Thymus (tissue), 11 donors: ENCODE measurements around the gene GLIPR2. TPM values are rescaled to one million over a fixed set of nuclear protein-coding genes. Genes with fewer than 3 reads are reported as not detected.

Experiments used
- DNase-seq, 9 donors: peaks; one replicate each; pipeline ENCODE4 v3.0.0-alpha.2; 2013; ENCODE audit warnings: low spot score in 9 of 9, low read depth in 6 of 9, missing footprints in 1 of 9
- H3K27ac ChIP-seq, 2 donors: one replicate each; pipeline ENCODE4 v1.5.1; 2013; ENCODE audit warnings: control low read depth in 1 of 2, low read depth in 1 of 2, low read length in 1 of 2, mild to moderate bottlenecking in 1 of 2, moderate library complexity in 1 of 2
- H3K27me3 ChIP-seq, 2 donors: one replicate each; pipeline ENCODE4 v1.5.1; 2013; ENCODE audit warnings: low read length in 1 of 2; ENCODE audit not compliant: control insufficient read depth in 2 of 2, insufficient read depth in 1 of 2
- H3K36me3 ChIP-seq, 2 donors: one replicate each; pipeline ENCODE4 v1.5.1; 2013; ENCODE audit warnings: low read length in 1 of 2, mild to moderate bottlenecking in 1 of 2, moderate library complexity in 1 of 2; ENCODE audit not compliant: control insufficient read depth in 2 of 2, insufficient read depth in 2 of 2
- H3K4me1 ChIP-seq, 2 donors: one replicate each; pipeline ENCODE4 v1.5.1; 2013; ENCODE audit warnings: low read length in 2 of 2; ENCODE audit not compliant: control insufficient read depth in 2 of 2, insufficient read depth in 2 of 2
- H3K4me3 ChIP-seq, 2 donors: one replicate each; pipeline ENCODE4 v1.5.1; 2013; ENCODE audit warnings: low read length in 2 of 2, control low read depth in 1 of 2, mild to moderate bottlenecking in 1 of 2
- H3K9me3 ChIP-seq, 2 donors: one replicate each; pipeline ENCODE4 v1.5.1; 2013; ENCODE audit warnings: low read length in 1 of 2, mild to moderate bottlenecking in 1 of 2; ENCODE audit not compliant: control insufficient read depth in 2 of 2, insufficient read depth in 1 of 2
- WGBS: extraction: QIAGEN DNeasy Blood & Tissue Kit; methylation state at CpG from one replicate; pipeline ENCODE4 v1.1.7; 2013; 5-methylcytosine and 5-hydroxymethylcytosine counted together
- polyA plus RNA-seq: library from polyadenylated mRNA; stranded (reverse); fragments of 200-250 nt; gene quantifications from one replicate; pipeline ENCODE4 v1.2.3, GENCODE V29; 2013
- total RNA-seq: library from RNA; stranded (reverse); fragments of 120-200 nt; gene quantifications from one replicate; pipeline ENCODE4 v1.2.4, GENCODE V29; 2013
- donor health status: healthy.

Gene GLIPR2
- total and polyA plus RNA-seq, 2 donors, result 19.8 to 27.0 TPM

GRCh38 chr9:36118201-36118600 lies 18.3 kb upstream of the GLIPR2 start:
- H3K27ac ChIP-seq, result no peak overlapping the region
- DNase-seq, result no peak
- H3K4me3 ChIP-seq, result no peak overlapping the region
- peaks cover 3 to 18% of the 10 kb centered on the region in 2 donors for H3K36me3 ChIP-seq
- no peaks in the 10 kb centered on the region for H3K4me1 ChIP-seq
- 98% methylated on average over 2 of the region's 2 CpGs for WGBS
- no peaks in the 10 kb centered on the region for H3K27me3 ChIP-seq
- no peaks in the 10 kb centered on the region for H3K9me3 ChIP-seq

DNA sequence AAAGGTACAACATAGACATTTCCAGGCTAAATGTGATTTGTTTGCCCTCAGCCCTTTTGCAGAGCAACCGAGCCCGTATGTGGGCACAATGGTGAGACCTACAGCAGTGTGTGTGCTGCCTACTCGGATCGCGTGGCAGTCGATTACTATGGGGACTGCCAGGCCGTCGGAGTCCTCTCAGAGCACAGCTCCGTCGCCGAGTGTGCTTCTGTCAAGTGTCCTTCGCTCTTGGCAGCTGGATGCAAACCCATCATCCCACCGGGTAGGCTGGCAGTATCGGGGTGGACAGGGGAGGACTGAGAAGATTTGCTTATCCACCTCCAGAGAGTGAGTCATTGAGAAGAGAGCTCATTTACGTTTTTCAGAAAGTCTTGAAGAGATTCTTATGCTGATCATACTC lies 17.8 kb upstream of the GLIPR2 start:
- WGBS, result 97% methylated on average over 15 of the region's 15 CpGs
- peaks cover 3 to 18% of the 10 kb centered on the region in 2 donors for H3K36me3 ChIP-seq
- H3K4me1 ChIP-seq, result no peaks in the 10 kb centered on the region
- no peaks in the 10 kb centered on the region for H3K9me3 ChIP-seq
- no peak overlapping the region for H3K4me3 ChIP-seq
- H3K27ac ChIP-seq, result no peak overlapping the region
- no peak for DNase-seq
- no peaks in the 10 kb centered on the region for H3K27me3 ChIP-seq

- Histone ChIP-seq H3K4me3 (no peak overlapping the region), H3K27me3 (no peaks in the 10 kb centered on the region), H3K36me3 (peaks cover 3 to 18% of the 10 kb centered on the region in 2 donors), H3K4me1 (no peaks in the 10 kb centered on the region), H3K9me3 (no peaks in the 10 kb centered on the region), H3K27ac (no peak overlapping the region)
- 97% methylated on average over 7 of the region's 7 CpGs for WGBS
- DNase-seq, result no peak
Measured at GRCh38 chr9:36119476-36119875, 17.1 kb upstream of the GLIPR2 start.

DNA sequence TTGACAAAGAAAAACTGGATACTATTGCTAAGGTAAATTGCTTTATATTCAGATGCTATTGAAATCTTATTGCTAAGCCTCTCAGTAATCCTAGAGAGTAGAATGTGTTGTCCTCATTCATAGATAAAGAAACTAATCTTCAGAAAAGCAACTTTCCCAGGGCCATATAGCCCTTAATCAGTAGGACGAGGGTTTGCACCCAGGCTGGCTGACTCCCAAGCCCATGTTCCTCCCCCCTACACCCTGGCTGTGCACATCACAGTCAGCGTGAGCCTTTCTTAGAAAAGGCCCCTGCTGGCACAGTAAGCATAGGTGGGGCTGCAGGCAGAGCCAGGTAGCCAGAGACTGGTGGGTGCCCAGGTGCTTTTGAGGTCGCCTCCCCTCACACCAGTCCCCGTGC lies 15.8 kb upstream of the GLIPR2 start:
- DNase-seq, result no peak
- peaks cover 3 to 19% of the 10 kb centered on the region in 2 donors for H3K36me3 ChIP-seq
- H3K27ac ChIP-seq, result no peak overlapping the region
- no peaks in the 10 kb centered on the region for H3K4me1 ChIP-seq
- H3K27me3 ChIP-seq, result no peaks in the 10 kb centered on the region
- no peaks in the 10 kb centered on the region for H3K9me3 ChIP-seq
- 97% methylated on average over 4 of the region's 4 CpGs for WGBS
- no peak overlapping the region for H3K4me3 ChIP-seq

DNA sequence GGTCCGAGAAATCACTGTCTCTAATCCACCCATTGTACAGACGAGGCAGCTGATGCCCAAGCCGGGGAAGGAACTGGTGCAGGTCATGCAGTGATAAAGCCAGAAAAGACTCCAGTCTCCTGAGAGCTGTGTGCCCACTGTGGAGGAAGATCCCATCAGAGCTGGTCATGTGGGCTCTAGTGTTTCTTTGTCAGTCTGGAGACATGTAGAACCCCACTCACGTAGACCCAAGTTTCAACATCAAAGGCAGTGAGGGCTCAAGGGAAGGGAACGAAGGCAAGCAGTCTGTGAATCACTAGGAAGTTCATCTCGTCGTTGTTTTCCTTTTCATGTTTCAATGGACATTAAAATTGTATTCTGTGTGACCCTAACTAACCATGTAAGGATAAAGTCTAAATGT lies 14.6 kb upstream of the GLIPR2 start:
- no peaks in the 10 kb centered on the region for H3K9me3 ChIP-seq
- H3K27ac ChIP-seq, result no peak overlapping the region
- no peak for DNase-seq
- H3K36me3 ChIP-seq, result peaks cover 3 to 19% of the 10 kb centered on the region in 2 donors
- no peaks in the 10 kb centered on the region for H3K4me1 ChIP-seq
- no peaks in the 10 kb centered on the region for H3K27me3 ChIP-seq
- 97% methylated on average over 7 of the region's 7 CpGs for WGBS
- no peak overlapping the region for H3K4me3 ChIP-seq

DNA sequence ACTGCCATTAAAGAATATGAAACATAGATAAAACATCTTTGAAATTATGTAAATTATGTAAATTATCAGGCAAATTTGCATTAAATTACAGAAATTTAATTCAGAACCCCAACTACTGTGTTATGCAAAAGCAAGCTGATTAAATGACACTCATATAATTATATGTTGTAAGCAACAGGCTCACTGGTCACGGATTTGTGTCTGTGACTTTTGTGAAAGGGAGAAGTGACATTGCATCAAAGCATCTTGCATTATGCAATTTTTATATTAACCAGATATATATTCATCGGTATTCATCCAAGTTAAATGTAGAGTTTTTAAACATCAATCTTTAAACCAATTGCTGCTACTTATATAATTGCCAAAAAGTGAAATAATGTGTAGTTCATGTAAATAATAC lies 13.0 kb upstream of the GLIPR2 start:
- no peak for DNase-seq
- Histone ChIP-seq H3K27ac (no peak overlapping the region), H3K9me3 (no peaks in the 10 kb centered on the region), H3K4me1 (peaks cover 0 to 2% of the 10 kb centered on the region in 2 donors), H3K27me3 (no peaks in the 10 kb centered on the region), H3K36me3 (peaks cover 3 to 18% of the 10 kb centered on the region in 2 donors), H3K4me3 (no peak overlapping the region)
- WGBS, result 96% methylated on average over 2 of the region's 2 CpGs

DNA sequence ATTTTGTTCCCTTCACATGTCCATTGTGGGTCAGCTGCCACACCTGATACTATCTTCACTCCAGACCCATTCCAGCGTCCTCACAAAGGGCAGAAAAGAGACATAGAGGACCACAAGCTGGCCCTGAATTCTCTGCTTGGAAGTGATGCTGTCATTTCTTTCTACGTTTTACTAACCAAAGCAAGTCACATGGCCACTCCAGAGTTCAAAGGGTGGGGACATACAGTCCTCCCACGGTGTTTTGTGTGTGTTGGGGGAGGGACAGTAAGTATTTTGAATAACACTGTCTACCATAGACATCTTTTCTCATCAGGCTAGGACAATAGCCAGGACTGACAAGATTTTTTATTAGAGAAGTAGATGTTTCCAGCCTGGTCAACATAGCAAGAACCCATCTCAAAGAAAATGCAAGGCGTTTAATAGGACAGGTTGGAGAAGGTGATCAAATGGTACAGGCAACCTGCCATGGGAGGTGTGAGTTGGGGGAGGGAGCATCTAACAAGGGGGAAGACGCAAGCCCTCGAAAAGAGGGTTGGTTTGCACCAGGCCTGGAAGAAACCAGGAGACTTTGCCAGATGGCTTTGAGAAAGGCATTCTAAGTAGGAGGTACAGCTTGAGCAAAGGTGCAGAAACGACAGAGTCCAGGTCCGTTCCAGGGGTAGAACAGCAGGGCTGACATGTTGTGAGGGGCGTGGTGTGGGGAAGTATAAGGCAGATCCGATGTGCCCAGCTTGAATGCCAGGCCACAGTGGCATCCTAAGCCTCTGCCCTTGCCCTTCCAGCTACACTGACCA lies 11.3 kb upstream of the GLIPR2 start:
- no peak overlapping the region for H3K4me3 ChIP-seq
- 92% methylated on average over 10 of the region's 10 CpGs for WGBS
- DNase-seq, result no peak
- H3K4me1 ChIP-seq, result peaks cover 0 to 2% of the 10 kb centered on the region in 2 donors
- H3K9me3 ChIP-seq, result no peaks in the 10 kb centered on the region
- no peaks in the 10 kb centered on the region for H3K27me3 ChIP-seq
- peaks cover 3 to 18% of the 10 kb centered on the region in 2 donors for H3K36me3 ChIP-seq
- H3K27ac ChIP-seq, result no peak overlapping the region

DNA sequence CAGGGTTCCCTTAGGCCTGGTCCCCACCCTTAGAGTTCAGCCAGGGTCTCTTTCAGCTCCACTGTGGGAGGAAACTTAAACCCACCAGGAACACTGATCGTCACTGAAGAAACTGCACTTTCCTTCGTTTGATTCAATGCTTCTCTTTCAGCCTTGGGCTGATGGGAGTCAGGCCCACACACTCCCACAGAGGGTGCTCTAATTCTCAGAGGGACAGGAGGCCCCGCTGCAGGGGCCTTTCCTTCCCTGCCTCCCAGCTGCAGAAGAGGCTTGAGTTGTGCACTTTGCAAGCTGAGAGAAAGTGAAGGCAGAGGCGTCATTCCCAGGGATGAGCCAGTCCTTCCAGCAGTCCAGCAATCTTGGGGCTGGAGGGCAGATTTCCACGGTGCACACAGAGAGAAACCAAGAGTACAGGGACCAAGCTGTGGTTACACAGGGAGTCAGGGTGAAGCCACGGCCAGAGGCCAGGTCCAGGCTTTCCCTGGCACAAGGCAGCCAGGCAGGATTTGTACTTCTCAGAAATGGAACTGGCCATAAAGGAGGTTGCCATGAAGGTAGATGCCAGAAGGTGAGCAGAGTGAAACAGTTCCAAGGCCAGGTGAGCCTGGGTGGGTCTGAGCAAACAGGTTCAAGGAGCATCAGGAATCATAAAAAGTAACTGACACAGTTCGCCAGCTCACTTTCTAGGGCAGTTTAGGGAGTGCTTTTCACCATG lies 10.4 kb upstream of the GLIPR2 start:
- no peak for DNase-seq
- Histone ChIP-seq H3K27me3 (no peaks in the 10 kb centered on the region), H3K4me1 (peaks cover 0 to 2% of the 10 kb centered on the region in 2 donors), H3K36me3 (peaks cover 3 to 15% of the 10 kb centered on the region in 2 donors), H3K9me3 (no peaks in the 10 kb centered on the region), H3K27ac (no peak overlapping the region), H3K4me3 (no peak overlapping the region)
- 73% methylated on average over 7 of the region's 7 CpGs for WGBS

DNA sequence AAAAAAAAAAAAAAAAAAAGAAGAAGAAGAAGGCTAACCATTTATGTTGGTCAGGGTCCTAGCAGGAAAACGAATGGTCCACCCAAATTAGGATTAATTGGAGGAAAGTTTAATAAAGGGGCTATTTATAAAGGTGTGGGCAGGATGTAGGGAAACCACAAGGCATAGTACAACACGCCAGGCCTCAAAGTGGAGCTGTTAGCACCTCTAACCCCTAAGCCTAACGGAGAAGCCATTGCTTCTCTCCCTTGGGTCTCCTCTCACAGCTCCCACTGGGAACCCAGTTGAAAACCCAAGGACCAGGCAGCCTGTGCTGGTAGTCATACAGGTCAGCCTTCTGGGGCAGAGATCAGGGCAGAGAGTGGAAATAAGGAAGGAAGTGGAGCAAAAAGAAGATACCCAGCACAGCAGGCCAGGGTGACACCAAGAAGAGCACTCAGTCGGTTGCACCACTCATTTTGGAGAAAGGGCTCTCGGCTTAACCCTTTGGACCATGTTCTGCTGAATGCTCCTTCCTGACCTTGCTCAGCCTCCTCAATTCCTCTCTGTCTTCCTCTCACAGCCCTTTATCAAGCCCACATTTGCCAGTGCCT lies 8.8 kb upstream of the GLIPR2 start:
- H3K27ac ChIP-seq, result no peak overlapping the region
- DNase-seq, result no peak

More for the DNA sequence above, 8.8 kb upstream of the GLIPR2 start:
- peaks cover 0 to 5% of the 10 kb centered on the region in 2 donors for H3K36me3 ChIP-seq
- H3K27me3 ChIP-seq, result no peaks in the 10 kb centered on the region
- no peak overlapping the region for H3K4me3 ChIP-seq
- 60% methylated on average over 5 of the region's 5 CpGs for WGBS
- H3K4me1 ChIP-seq, result peaks cover 0 to 2% of the 10 kb centered on the region in 2 donors
- H3K9me3 ChIP-seq, result no peaks in the 10 kb centered on the region
